HCT116 (cell line): ENCODE measurements around the gene RRBP1. TPM values are rescaled to one million over a fixed set of nuclear protein-coding genes. Genes with fewer than 3 reads are reported as not detected.

Experiments used
- ATAC-seq: fragments of 200-7000 bp; cut with Tn5 transposase; 2 replicates; pipeline ENCODE4 v1.9.1; 2020; ENCODE audit warnings: mild to moderate bottlenecking, moderate library complexity
- BruUV-seq: library from RNA; stranded (reverse); fragments of 400-500 nt; replicated peaks from 2 replicates; lab custom pipeline; 2021; lab: Mats Ljungman, UMichigan
- CTCF ChIA-PET: fragments of 300-600 bp; sonication (Branson Sonifier 250); formaldehyde crosslinking; loops from one replicate; lab custom pipeline; 2021; ENCODE audit warnings: antibody characterized with exemption; lab: Charles Lee
- POLR2A ChIA-PET: fragments of 300-600, 350-600 bp; sonication (Branson Sonifier 250); formaldehyde crosslinking; loops from one replicate; lab custom pipeline; 2021; ENCODE audit warnings: antibody characterized with exemption; lab: Charles Lee
- RAD21 ChIA-PET, 2 experiments: fragments of 300-600 bp; sonication (Branson Sonifier 250); formaldehyde crosslinking; loops; one replicate each; lab custom pipeline; 2023; ENCODE audit warnings: low total read pairs in 2 of 2; ENCODE audit not compliant: uncharacterized antibody in 2 of 2, unreplicated experiment in 2 of 2, low non-redundant PET in 1 of 2; lab: Charles Lee
- DNase-seq: peaks from one replicate; pipeline ENCODE4 v3.0.0-alpha.2; 2010; ENCODE audit warnings: low read depth, low spot score
- H2AFZ ChIP-seq: fragments of 200-600 bp; shearing (Covaris generic), sonication (generic); 2 replicates; pipeline ENCODE4 v1.6.1; 2017; ENCODE audit warnings: low read depth, mixed run types, mixed read lengths, antibody characterized with exemption, low read length; ENCODE audit not compliant: poor library complexity, severe bottlenecking
- H3K27ac ChIP-seq: 2 replicates; pipeline ENCODE4 v1.5.1; 2012; ENCODE audit warnings: low read depth, low read length
- H3K27me3 ChIP-seq: fragments of 200-600 bp; sonication (generic); 2 replicates; pipeline ENCODE4 v1.6.1; 2016; ENCODE audit warnings: mixed run types, low read length, mixed read lengths; ENCODE audit not compliant: insufficient read depth
- H3K36me3 ChIP-seq, 2 experiments: fragments of 200-500 bp in 1 of 2; fragments of 200-600 bp in 1 of 2; sonication (Bioruptor generic) in 1 of 2; sonication (generic) in 1 of 2; 2 replicates each; pipeline versions ENCODE4 v1.5.1 to v1.6.1; 2014 to 2016; ENCODE audit warnings: low read length in 2 of 2, inconsistent platforms in 1 of 2, mixed read lengths in 1 of 2, mixed run types in 1 of 2; ENCODE audit not compliant: insufficient read depth in 2 of 2, control insufficient read depth in 1 of 2
- H3K4me1 ChIP-seq, 2 experiments: fragments of 200-600 bp in 1 of 2; sonication (generic) in 1 of 2; 2 replicates each; pipeline versions ENCODE4 v1.5.1 to v1.6.1; 2012 to 2017; ENCODE audit warnings: low read length in 2 of 2, inconsistent platforms in 1 of 2, mild to moderate bottlenecking in 1 of 2, mixed read lengths in 1 of 2, mixed run types in 1 of 2, moderate library complexity in 1 of 2; ENCODE audit not compliant: insufficient read depth in 2 of 2, control insufficient read depth in 1 of 2
- H3K4me2 ChIP-seq: fragments of 200-600 bp; sonication (generic); 2 replicates; pipeline ENCODE4 v1.6.1; 2017; ENCODE audit warnings: mixed run types, low read length, mixed read lengths
- H3K4me3 ChIP-seq, 2 experiments: fragments of 200-600 bp in 1 of 2; sonication (generic) in 1 of 2; replicated peaks in 1 of 2; 2 replicates each; pipeline ENCODE4 v1.5.1; 2011 to 2016; ENCODE audit warnings: low read length in 2 of 2, control low read depth in 1 of 2, low read depth in 1 of 2, mild to moderate bottlenecking in 1 of 2, mixed read lengths in 1 of 2, mixed run types in 1 of 2
- H3K79me2 ChIP-seq: fragments of 200-600 bp; sonication (generic); 2 replicates; pipeline ENCODE4 v1.6.1; 2017; ENCODE audit warnings: mild to moderate bottlenecking, mixed run types, low read length, moderate library complexity, mixed read lengths; ENCODE audit not compliant: insufficient read depth
- H3K9ac ChIP-seq: fragments of 200-600 bp; sonication (generic); 2 replicates; pipeline ENCODE4 v1.6.1; 2016; ENCODE audit warnings: low read length, mixed read lengths
- H3K9me2 ChIP-seq: fragments of 200-600 bp; sonication (generic), shearing (Covaris generic); 2 replicates; pipeline ENCODE4 v1.6.1; 2017; ENCODE audit warnings: mixed run types, mild to moderate bottlenecking, moderate library complexity; ENCODE audit not compliant: insufficient read depth
- H3K9me3 ChIP-seq, 2 experiments: fragments of 200-500 bp in 1 of 2; fragments of 200-600 bp in 1 of 2; sonication (Bioruptor generic) in 1 of 2; sonication (generic) in 1 of 2; 2 replicates each; pipeline ENCODE4 v1.6.1; 2014 to 2017; ENCODE audit warnings: low read length in 2 of 2, mixed read lengths in 2 of 2, inconsistent platforms in 1 of 2, low read depth in 1 of 2, mild to moderate bottlenecking in 1 of 2, mixed run types in 1 of 2, moderate library complexity in 1 of 2; ENCODE audit not compliant: control insufficient read depth in 1 of 2, insufficient read depth in 1 of 2
- H4K20me1 ChIP-seq: fragments of 200-600 bp; sonication (generic), shearing (Covaris generic); 2 replicates; pipeline ENCODE4 v1.6.1; 2017; ENCODE audit warnings: mixed run types, mild to moderate bottlenecking, moderate library complexity; ENCODE audit not compliant: insufficient read depth
- ATF3 ChIP-seq: IDR thresholded peaks from 2 replicates; pipeline ENCODE4 v1.6.1; 2012
- CBX3 ChIP-seq: IDR thresholded peaks from 2 replicates; pipeline ENCODE4 v1.6.1; 2012; ENCODE audit warnings: low read depth
- CEBPB ChIP-seq: IDR thresholded peaks from 2 replicates; pipeline ENCODE4 v1.6.1; 2012; ENCODE audit warnings: low read depth
- CTCF ChIP-seq, 3 experiments: fragments of 200-600 bp in 1 of 3; sonication (generic) in 1 of 3; IDR thresholded peaks in 2 of 3; conservative IDR thresholded peaks in 1 of 3; 2 replicates each; pipeline ENCODE4 v1.5.1; 2012 to 2017; ENCODE audit warnings: low read depth in 2 of 3, low read length in 2 of 3, antibody characterized with exemption in 1 of 3, borderline replicate concordance in 1 of 3, control low read depth in 1 of 3, mild to moderate bottlenecking in 1 of 3, mixed read lengths in 1 of 3, mixed run types in 1 of 3, moderate library complexity in 1 of 3; ENCODE audit not compliant: insufficient read depth in 1 of 3
- EGR1 ChIP-seq: IDR thresholded peaks from 2 replicates; pipeline ENCODE4 v1.6.1; 2012; ENCODE audit warnings: low read depth
- ELF1 ChIP-seq: IDR thresholded peaks from 2 replicates; pipeline ENCODE4 v1.6.1; 2012; ENCODE audit warnings: low read depth, borderline replicate concordance
- EZH2 ChIP-seq: fragments of 200-600 bp; sonication (generic); IDR thresholded peaks from 2 replicates; pipeline ENCODE4 v1.6.1; 2017; ENCODE audit warnings: antibody characterized with exemption, mixed run types
- EZH2phosphoT487 ChIP-seq: fragments of 200-600 bp; IDR thresholded peaks from 2 replicates; pipeline ENCODE4 v1.6.1; 2018; ENCODE audit warnings: antibody characterized with exemption, borderline replicate concordance
- FOSL1 ChIP-seq: IDR thresholded peaks from 2 replicates; pipeline ENCODE4 v1.6.1; 2012; ENCODE audit warnings: low read depth
- JUND ChIP-seq: IDR thresholded peaks from 2 replicates; pipeline ENCODE4 v1.6.1; 2012
- MAX ChIP-seq: IDR thresholded peaks from 2 replicates; pipeline ENCODE4 v1.6.1; 2012
- RAD21 ChIP-seq: IDR thresholded peaks from 2 replicates; pipeline ENCODE4 v1.6.1; 2012; ENCODE audit warnings: low read depth, mild to moderate bottlenecking
- REST ChIP-seq: IDR thresholded peaks from 2 replicates; pipeline ENCODE4 v1.6.1; 2012; ENCODE audit warnings: low read depth
- SIN3A ChIP-seq: IDR thresholded peaks from 2 replicates; pipeline ENCODE4 v1.6.1; 2012; ENCODE audit warnings: low read depth
- SP1 ChIP-seq: IDR thresholded peaks from 2 replicates; pipeline ENCODE4 v1.6.1; 2012; ENCODE audit warnings: low read depth
- SRF ChIP-seq: IDR thresholded peaks from 2 replicates; pipeline ENCODE4 v1.6.1; 2012; ENCODE audit warnings: low read depth
- TCF7L2 ChIP-seq: IDR thresholded peaks from 2 replicates; pipeline ENCODE4 v1.7.0; 2011; ENCODE audit warnings: borderline replicate concordance, inconsistent platforms; ENCODE audit not compliant: insufficient read depth, insufficient read length; ENCODE audit errors: extremely low read depth
- YY1 ChIP-seq: IDR thresholded peaks from 2 replicates; pipeline ENCODE4 v1.6.1; 2011; ENCODE audit warnings: low read length, low read depth, moderate library complexity, mild to moderate bottlenecking; ENCODE audit not compliant: insufficient replicate concordance; ENCODE audit errors: extremely low read depth
- ZNF274 ChIP-seq: fragments of 200-500 bp; sonication (Bioruptor generic); IDR thresholded peaks from 2 replicates; pipeline ENCODE4 v1.6.1; 2014; ENCODE audit warnings: mild to moderate bottlenecking, low read depth, low read length, inconsistent platforms
- intact Hi-C: fragments of 100-400 bp; cut with micrococcal nuclease; formaldehyde crosslinking; loops from 2 replicates; pipeline ENCODE4 v1.10.0; 2022
- total RNA-seq: library from RNA; stranded (reverse); gene quantifications from one replicate; pipeline ENCODE4 v1.2.1, GENCODE V29; 2021; ENCODE audit not compliant: unreplicated experiment

Gene RRBP1
- total RNA-seq, 1 experiment from 2014 or later = 123 TPM

- intact Hi-C loops = no loop called here
- H3K27me3 ChIP-seq = peaks cover 12% of the 10 kb centered on the region; the same call in 1 of the 2 replicates
- no peaks in the 10 kb centered on the region for H3K9me2 ChIP-seq
- BruUV-seq = no TSS peak
- no peaks in the 10 kb centered on the region for H4K20me1 ChIP-seq
- no peak overlapping the region for H3K4me3 ChIP-seq
- H3K4me2 ChIP-seq = no peak overlapping the region
- ChIA-PET CTCF (no interaction called here), POLR2A (no interaction called here), RAD21 (no interaction called here)
- no peak for DNase-seq
- no peak overlapping the region for H3K9ac ChIP-seq
- peaks cover 4 to 5% of the 10 kb centered on the region in 2 experiments; a peak in 3 of 4 replicates for H3K4me1 ChIP-seq
- no peak overlapping the region for H3K27ac ChIP-seq
- no peak for ATAC-seq
- H3K36me3 ChIP-seq = no peaks in the 10 kb centered on the region
- no peaks in the 10 kb centered on the region for H3K9me3 ChIP-seq
- TF ChIP-seq CEBPB (no peak), SP1 (no peak), EZH2phosphoT487 (no peak), REST (no peak), ELF1 (no peak), FOSL1 (no peak), RAD21 (no peak), MAX (no peak), ATF3 (no peak), TCF7L2 (no peak), EZH2 (no peak), YY1 (no peak), EGR1 (no peak), CTCF (IDR thresholded peaks at IDR 0.05 in 2 of 3, conservative IDR thresholded peaks at IDR 0.05 in 1 of 3; ENCODE audit: borderline replicate concordance in 1 of 3, insufficient read depth in 1 of 3, low read depth in 2 of 3, low read length in 2 of 3) (no peak), ZNF274 (no peak), SRF (no peak), JUND (no peak), CBX3 (no peak), SIN3A (no peak)
- no peak overlapping the region for H2AFZ ChIP-seq
- H3K79me2 ChIP-seq = no peaks in the 10 kb centered on the region
Measured at GRCh38 chr20:17687800-17688199, 5.8 kb upstream of the RRBP1 start.
